ENCODE data around the gene GP1BB.
A peak's percentile ranks its signal among the peaks of the same experiment; 100 is the strongest.

Gene GP1BB

GRCh38 chr22:19713650-19714311, 9.6 kb upstream of the GP1BB start:
- H3K27ac Mint-ChIP-seq = no peak overlapping the region
- peak overlapping the region; percentile 56 to 61 for H3K4me3 Mint-ChIP-seq
- peaks cover 4% of the 10 kb centered on the region for H3K36me3 Mint-ChIP-seq (ENCODE audit: insufficient read depth)
- H3K9me3 Mint-ChIP-seq = no peaks in the 10 kb centered on the region
- ATAC-seq (replicated peaks) (no peak), DNase-seq (no peak)
- H3K4me1 Mint-ChIP-seq (ENCODE audit: low read depth in 2 of 2) = peaks cover 0 to 2% of the 10 kb centered on the region in 2 donors
- H3K27me3 Mint-ChIP-seq = peaks cover 18 to 60% of the 10 kb centered on the region in 2 donors

GRCh38 chr22:19714312-19715187, 8.8 kb upstream of the GP1BB start, which contains the start of gene SEPTIN5:
Gene SEPTIN5 (plus strand): TSS chr22:19714503. CDS start chr22:19714589, 86 bp downstream.
- Mint-ChIP-seq H3K27ac (no peak within 1 kb of the TSS), H3K27me3 (peaks cover 23 to 59% of the 10 kb centered on the region in 2 donors), H3K36me3 (ENCODE audit: insufficient read depth) (peaks cover 4% of the 10 kb centered on the region), H3K4me1 (ENCODE audit: low read depth in 2 of 2) (peaks cover 0 to 6% of the 10 kb centered on the region in 2 donors), H3K4me3 (peak within 1 kb of the TSS; percentile 58 to 61), H3K9me3 (no peaks in the 10 kb centered on the region)
- ATAC-seq (replicated peaks) = no peak
- DNase-seq = no peak

- H3K4me1 Mint-ChIP-seq (ENCODE audit: low read depth in 2 of 2) = peaks cover 0 to 7% of the 10 kb centered on the region in 2 donors
- DNase-seq (no peak), ATAC-seq (replicated peaks) (no peak)
- peak overlapping the region in 1 of 2 donors; percentile 37 for H3K4me3 Mint-ChIP-seq
- peaks cover 4% of the 10 kb centered on the region for H3K36me3 Mint-ChIP-seq (ENCODE audit: insufficient read depth)
- no peak overlapping the region for H3K27ac Mint-ChIP-seq
- peaks cover 31 to 59% of the 10 kb centered on the region in 2 donors for H3K27me3 Mint-ChIP-seq
- H3K9me3 Mint-ChIP-seq = no peaks in the 10 kb centered on the region
These were observed 8.0 kb upstream of the GP1BB start for GRCh38 chr22:19715188-19715930.

- no peaks in the 10 kb centered on the region for H3K9me3 Mint-ChIP-seq
- ATAC-seq (replicated peaks) (no peak), DNase-seq (no peak)
- peaks cover 39 to 65% of the 10 kb centered on the region in 2 donors for H3K27me3 Mint-ChIP-seq
- no peak overlapping the region for H3K27ac Mint-ChIP-seq
- H3K4me1 Mint-ChIP-seq (ENCODE audit: low read depth in 2 of 2) = peaks cover 0 to 7% of the 10 kb centered on the region in 2 donors
- H3K36me3 Mint-ChIP-seq (ENCODE audit: insufficient read depth) = peaks cover 4% of the 10 kb centered on the region
- peak overlapping the region in 1 of 2 donors; percentile 53 for H3K4me3 Mint-ChIP-seq
These were observed 7.1 kb upstream of the GP1BB start for GRCh38 chr22:19716041-19716828.

GRCh38 chr22:19716829-19717105, 6.6 kb upstream of the GP1BB start:
- Mint-ChIP-seq H3K4me1 (ENCODE audit: low read depth in 2 of 2) (peaks cover 0 to 7% of the 10 kb centered on the region in 2 donors), H3K36me3 (ENCODE audit: insufficient read depth) (peaks cover 4% of the 10 kb centered on the region), H3K9me3 (no peaks in the 10 kb centered on the region), H3K27ac (no peak overlapping the region), H3K4me3 (peak overlapping the region in 1 of 2 donors; percentile 53), H3K27me3 (peaks cover 45 to 70% of the 10 kb centered on the region in 2 donors)
- DNase-seq = no peak
- no peak for ATAC-seq (replicated peaks)

- no peak for DNase-seq
- no peak for ATAC-seq (replicated peaks)
- peaks cover 4% of the 10 kb centered on the region for H3K36me3 Mint-ChIP-seq (ENCODE audit: insufficient read depth)
- no peaks in the 10 kb centered on the region for H3K9me3 Mint-ChIP-seq
- H3K4me3 Mint-ChIP-seq = peak overlapping the region in 1 of 2 donors; percentile 51
- peaks cover 44 to 66% of the 10 kb centered on the region in 2 donors for H3K27me3 Mint-ChIP-seq
- peaks cover 0 to 7% of the 10 kb centered on the region in 2 donors for H3K4me1 Mint-ChIP-seq (ENCODE audit: low read depth in 2 of 2)
- no peak overlapping the region for H3K27ac Mint-ChIP-seq
These were observed 6.2 kb upstream of the GP1BB start for GRCh38 chr22:19717181-19717580.

- peak overlapping the region; percentile 49 to 51 for H3K4me3 Mint-ChIP-seq
- H3K27ac Mint-ChIP-seq = no peak overlapping the region
- H3K27me3 Mint-ChIP-seq = peaks cover 42 to 66% of the 10 kb centered on the region in 2 donors
- ATAC-seq (replicated peaks) = peak; percentile 96
- H3K36me3 Mint-ChIP-seq (ENCODE audit: insufficient read depth) = peaks cover 4% of the 10 kb centered on the region
- peak; percentile 77 to 86 (median 82) for DNase-seq
- peaks cover 0 to 7% of the 10 kb centered on the region in 2 donors for H3K4me1 Mint-ChIP-seq (ENCODE audit: low read depth in 2 of 2)
- H3K9me3 Mint-ChIP-seq = no peaks in the 10 kb centered on the region
These were observed 5.5 kb upstream of the GP1BB start for GRCh38 chr22:19717691-19718455.

GRCh38 chr22:19718456-19719049, 4.8 kb upstream of the GP1BB start:
- Mint-ChIP-seq H3K36me3 (ENCODE audit: insufficient read depth) (no peaks in the 10 kb centered on the region), H3K4me3 (no peak overlapping the region), H3K27me3 (peaks cover 42 to 66% of the 10 kb centered on the region in 2 donors), H3K9me3 (no peaks in the 10 kb centered on the region), H3K27ac (no peak overlapping the region), H3K4me1 (ENCODE audit: low read depth in 2 of 2) (peaks cover 0 to 13% of the 10 kb centered on the region in 2 donors)
- no peak for DNase-seq
- no peak for ATAC-seq (replicated peaks)

- no peaks in the 10 kb centered on the region for H3K9me3 Mint-ChIP-seq
- no peak for ATAC-seq (replicated peaks)
- no peaks in the 10 kb centered on the region for H3K36me3 Mint-ChIP-seq (ENCODE audit: insufficient read depth)
- peaks cover 0 to 11% of the 10 kb centered on the region in 2 donors for H3K4me1 Mint-ChIP-seq (ENCODE audit: low read depth in 2 of 2)
- peak overlapping the region; percentile 45 to 69 for H3K4me3 Mint-ChIP-seq
- peaks cover 39 to 62% of the 10 kb centered on the region in 2 donors for H3K27me3 Mint-ChIP-seq
- no peak for DNase-seq
- H3K27ac Mint-ChIP-seq = no peak overlapping the region
These were observed 4.3 kb upstream of the GP1BB start for GRCh38 chr22:19719050-19719482.

GRCh38 chr22:19719488-19720021, 3.8 kb upstream of the GP1BB start:
- ATAC-seq (replicated peaks) = no peak
- Mint-ChIP-seq H3K4me1 (ENCODE audit: low read depth in 2 of 2) (peaks cover 0 to 11% of the 10 kb centered on the region in 2 donors), H3K4me3 (peak overlapping the region; percentile 45 to 69), H3K36me3 (ENCODE audit: insufficient read depth) (no peaks in the 10 kb centered on the region), H3K27ac (no peak overlapping the region), H3K9me3 (no peaks in the 10 kb centered on the region), H3K27me3 (peaks cover 42 to 65% of the 10 kb centered on the region in 2 donors)
- DNase-seq = no peak

GRCh38 chr22:19720150-19720827, 3.0 kb upstream of the GP1BB start:
- Mint-ChIP-seq H3K9me3 (no peaks in the 10 kb centered on the region), H3K36me3 (ENCODE audit: insufficient read depth) (no peaks in the 10 kb centered on the region), H3K4me1 (ENCODE audit: low read depth in 2 of 2) (peaks cover 0 to 11% of the 10 kb centered on the region in 2 donors), H3K4me3 (peak overlapping the region in 1 of 2 donors; percentile 69), H3K27ac (no peak overlapping the region), H3K27me3 (peaks cover 49 to 70% of the 10 kb centered on the region in 2 donors)
- ATAC-seq (replicated peaks) = no peak
- no peak for DNase-seq

All from effector memory CD8-positive, alpha-beta T cell (primary cell).